Measurements from ENCODE around the gene GSTO2. TPM values are rescaled to one million over a fixed set of nuclear protein-coding genes. Genes with fewer than 3 reads are reported as not detected.

Gene GSTO2
- total RNA-seq, 2 experiments from 2014 or later: 2.3 to 2.6 TPM

DNA sequence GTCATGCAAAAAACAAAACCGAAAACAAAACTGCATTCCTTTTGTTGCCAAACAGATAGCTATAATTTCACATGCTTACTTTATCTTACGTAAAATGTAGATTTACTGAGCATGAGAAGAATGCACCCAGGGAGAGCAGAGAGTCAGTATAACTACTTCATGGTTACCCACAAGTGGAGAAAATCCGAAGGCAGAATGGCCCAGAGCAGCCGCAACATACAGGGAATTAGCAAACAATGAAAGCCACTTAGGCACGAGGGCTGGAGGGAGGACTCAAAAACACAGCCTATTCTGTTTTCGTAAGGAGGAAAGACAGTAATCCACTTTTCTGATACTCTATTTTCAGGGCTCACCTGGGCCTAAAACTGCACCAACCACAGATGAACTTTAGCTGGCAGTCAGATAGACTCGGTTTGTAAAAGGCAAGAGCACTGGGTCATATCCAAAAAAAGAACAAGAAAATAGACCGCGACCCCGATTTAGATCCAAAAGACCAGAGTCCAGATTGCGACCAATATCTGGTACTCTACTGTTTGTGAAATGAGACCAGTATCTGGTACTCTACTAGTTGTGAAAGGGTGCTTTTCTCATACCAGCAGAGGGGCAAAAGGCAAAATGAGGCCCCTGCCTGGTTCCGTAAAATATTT, 68.0 kb downstream of the GSTO2 start:
- H3K9me3 Mint-ChIP-seq: no peaks in the 10 kb centered on the region
- intact Hi-C loops (cut with micrococcal nuclease): loop anchor here (5.0 kb wide), 2 partner anchors 45 to 420 kb away; partner anchors contain the start of gene STN1
- CTCF ChIA-PET: interaction anchor here (0.7 to 6.2 kb wide), 9 partner anchors 7 to 63 kb away, joined by 3 to 82 read pairs (median 10); partner anchors contain the start of gene CFAP58
- peak overlapping the region; percentile 82 for H3K4me3 Mint-ChIP-seq
- POLR2A ChIA-PET: interaction anchor here (0.7 to 2.4 kb wide), 7 partner anchors 9 to 68 kb away, joined by 3 to 17 read pairs (median 3); partner anchors contain the start of gene GSTO2
- peaks cover 57% of the 10 kb centered on the region for H3K4me1 Mint-ChIP-seq (ENCODE audit: low read depth)
- DNase-seq: peak; percentile 42
- H3K27ac Mint-ChIP-seq: peak overlapping the region; percentile 90
- peaks cover 10% of the 10 kb centered on the region for H3K36me3 Mint-ChIP-seq
- H3K27me3 Mint-ChIP-seq: no peaks in the 10 kb centered on the region

DNA sequence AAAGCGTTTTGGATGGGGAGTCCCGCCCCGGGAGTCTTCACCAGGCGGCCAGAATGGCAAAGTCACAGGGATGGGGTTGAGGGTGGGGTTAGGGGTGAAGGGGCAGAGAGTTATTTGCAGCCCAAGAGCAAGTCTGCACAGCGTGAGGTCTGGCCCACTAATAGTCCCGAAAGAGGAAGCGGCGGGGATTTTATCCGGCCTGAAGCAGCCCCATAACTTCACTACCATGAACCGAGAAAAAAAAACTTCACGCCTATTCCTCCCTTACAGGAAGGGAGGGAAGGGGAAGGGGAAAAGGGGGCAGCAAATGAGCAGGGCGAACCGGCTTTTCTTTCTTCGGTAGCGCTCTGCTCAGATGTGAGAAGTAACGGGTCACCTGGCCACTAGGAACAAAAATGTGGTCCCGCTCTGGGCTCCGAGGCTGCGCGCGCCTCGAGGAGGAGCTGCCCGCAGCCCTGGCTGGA, 68.6 kb downstream of the GSTO2 start:
- H3K4me3 Mint-ChIP-seq: peak overlapping the region; percentile 82
- no peaks in the 10 kb centered on the region for H3K9me3 Mint-ChIP-seq
- ChIA-PET CTCF (interaction anchor here (0.7 to 6.2 kb wide), 9 partner anchors 8 to 63 kb away, joined by 3 to 82 read pairs (median 10); partner anchors contain the start of gene CFAP58), POLR2A (interaction anchor here (0.6 to 2.4 kb wide), 10 partner anchors 8 to 69 kb away, joined by 3 to 22 read pairs (median 4); partner anchors contain the start of gene GSTO2)
- H3K27me3 Mint-ChIP-seq: no peaks in the 10 kb centered on the region
- intact Hi-C loops (cut with micrococcal nuclease): loop anchor here (5.0 kb wide), 2 partner anchors 45 to 420 kb away; partner anchors contain the start of gene STN1
- peaks cover 10% of the 10 kb centered on the region for H3K36me3 Mint-ChIP-seq
- DNase-seq: no peak
- peaks cover 54% of the 10 kb centered on the region for H3K4me1 Mint-ChIP-seq (ENCODE audit: low read depth)
- H3K27ac Mint-ChIP-seq: peak overlapping the region; percentile 90

GRCh38 chr10:104337985-104338735, 69.2 kb downstream of the GSTO2 start, which contains the start of gene ITPRIP:
ITPRIP (minus strand) TSS chr10:104338465; CDS start chr10:104316051, 22,414 bp downstream.
- DNase-seq: peak; percentile 81
- POLR2A ChIA-PET: interaction anchor here (0.6 to 2.4 kb wide), 15 partner anchors 9 to 216 kb away, joined by 3 to 22 read pairs (median 4); partner anchors contain the start of genes GSTO2 and SFR1
- CTCF ChIA-PET: interaction anchor here (0.7 to 6.2 kb wide), 10 partner anchors 9 to 64 kb away, joined by 3 to 82 read pairs (median 10); partner anchors contain the start of gene CFAP58
- Mint-ChIP-seq H3K4me3 (peak within 1 kb of the TSS; percentile 82), H3K36me3 (peaks cover 10% of the 10 kb centered on the region), H3K27me3 (no peaks in the 10 kb centered on the region), H3K4me1 (ENCODE audit: low read depth) (peaks cover 48% of the 10 kb centered on the region), H3K27ac (peak within 1 kb of the TSS; percentile 90), H3K9me3 (no peaks in the 10 kb centered on the region)
- intact Hi-C loops (cut with micrococcal nuclease): loop anchor here (1.0 to 5.0 kb wide), 7 partner anchors 9 to 421 kb away; partner anchors contain the start of genes CFAP58 and STN1

- Mint-ChIP-seq H3K9me3 (no peaks in the 10 kb centered on the region), H3K27me3 (no peaks in the 10 kb centered on the region), H3K4me1 (ENCODE audit: low read depth) (peaks cover 35% of the 10 kb centered on the region), H3K27ac (no peak overlapping the region), H3K36me3 (peaks cover 10% of the 10 kb centered on the region), H3K4me3 (peak overlapping the region; percentile 82)
- ChIA-PET POLR2A (interaction anchor here (2.1 to 2.4 kb wide), 2 partner anchors 10 to 33 kb away, joined by 17 to 22 read pairs; no protein-coding TSS in a partner anchor), CTCF (interaction anchor here (2.1 to 6.2 kb wide), 5 partner anchors 10 to 48 kb away, joined by 9 to 82 read pairs (median 45); partner anchors contain the start of gene CFAP58)
- no peak for DNase-seq
- intact Hi-C loops (cut with micrococcal nuclease): loop anchor here (2.0 to 5.0 kb wide), 3 partner anchors 15 to 422 kb away; partner anchors contain the start of gene STN1
Observed at GRCh38 chr10:104339469-104340110, 70.6 kb downstream of the GSTO2 start.

DNA sequence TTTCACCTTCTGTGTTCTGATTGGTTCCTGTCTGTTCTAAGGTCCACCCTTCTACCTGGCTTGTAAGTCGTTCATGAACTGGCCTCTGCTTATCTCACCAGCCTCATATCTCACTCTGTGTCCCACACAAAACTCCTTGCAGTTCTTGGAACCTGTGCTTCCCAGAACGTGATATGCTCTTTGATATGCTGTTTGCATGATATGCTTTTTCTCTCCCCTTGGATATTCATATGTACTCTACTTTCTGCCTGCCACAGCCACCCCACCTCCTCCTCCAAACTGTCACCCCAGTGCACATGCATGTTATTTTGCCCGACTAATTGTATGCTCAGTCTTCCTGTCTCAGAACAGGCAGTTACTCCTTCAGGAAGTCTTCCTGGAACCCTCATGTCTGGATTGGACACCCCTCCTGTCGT, 71.1 kb downstream of the GSTO2 start:
- intact Hi-C loops (cut with micrococcal nuclease): no loop called here
- CTCF ChIA-PET: interaction anchor here (4.4 to 6.2 kb wide), 3 partner anchors 9 to 49 kb away, joined by 45 to 82 read pairs (median 60); no protein-coding TSS in a partner anchor
- Mint-ChIP-seq H3K4me3 (peak overlapping the region; percentile 30), H3K27me3 (no peaks in the 10 kb centered on the region), H3K4me1 (ENCODE audit: low read depth) (peaks cover 30% of the 10 kb centered on the region), H3K9me3 (no peaks in the 10 kb centered on the region), H3K36me3 (peaks cover 9% of the 10 kb centered on the region), H3K27ac (no peak overlapping the region)
- POLR2A ChIA-PET: no interaction called here
- no peak for DNase-seq

DNA sequence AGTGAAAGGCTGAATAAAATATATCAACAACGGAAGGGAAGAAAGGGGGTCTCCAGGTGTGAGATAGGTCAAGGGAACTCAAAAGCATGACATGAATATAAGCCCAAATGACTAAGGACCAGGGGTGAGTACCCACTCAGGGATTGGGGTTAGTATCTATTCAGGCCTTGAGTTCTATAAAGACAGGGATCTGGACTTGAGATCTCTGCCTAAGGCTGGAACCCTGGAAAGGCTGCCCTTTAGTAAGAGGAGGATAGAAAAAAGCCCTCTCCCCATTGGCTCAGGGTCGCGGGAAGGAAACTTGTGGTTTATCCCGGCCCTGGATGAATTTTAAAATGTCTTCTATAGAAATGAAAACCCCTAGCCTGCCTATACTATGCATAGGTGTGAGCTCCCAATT, 71.7 kb downstream of the GSTO2 start:
- Mint-ChIP-seq H3K4me1 (ENCODE audit: low read depth) (peaks cover 29% of the 10 kb centered on the region), H3K27ac (no peak overlapping the region), H3K36me3 (peaks cover 4% of the 10 kb centered on the region), H3K27me3 (no peaks in the 10 kb centered on the region), H3K9me3 (no peaks in the 10 kb centered on the region), H3K4me3 (no peak overlapping the region)
- intact Hi-C loops (cut with micrococcal nuclease): no loop called here
- ChIA-PET POLR2A (no interaction called here), CTCF (interaction anchor here (0.7 to 2.0 kb wide), 7 partner anchors 9 to 49 kb away, joined by 3 to 6 read pairs (median 4); partner anchors contain the start of gene CFAP58)
- DNase-seq: no peak

GRCh38 chr10:104342941-104343411, 74.0 kb downstream of the GSTO2 start:
- ChIA-PET POLR2A (no interaction called here), CTCF (interaction anchor here (1.0 to 2.0 kb wide), 6 partner anchors 9 to 68 kb away, joined by 3 to 5 read pairs (median 3); partner anchors contain the start of gene CFAP58)
- Mint-ChIP-seq H3K27ac (no peak overlapping the region), H3K4me1 (ENCODE audit: low read depth) (peaks cover 23% of the 10 kb centered on the region), H3K36me3 (no peaks in the 10 kb centered on the region), H3K9me3 (no peaks in the 10 kb centered on the region), H3K4me3 (no peak overlapping the region), H3K27me3 (no peaks in the 10 kb centered on the region)
- DNase-seq: no peak
- intact Hi-C loops (cut with micrococcal nuclease): no loop called here

- intact Hi-C loops (cut with micrococcal nuclease): no loop called here
- Mint-ChIP-seq H3K36me3 (no peaks in the 10 kb centered on the region), H3K9me3 (no peaks in the 10 kb centered on the region), H3K27ac (no peak overlapping the region), H3K4me3 (no peak overlapping the region), H3K4me1 (ENCODE audit: low read depth) (peaks cover 20% of the 10 kb centered on the region), H3K27me3 (no peaks in the 10 kb centered on the region)
- DNase-seq: no peak
- ChIA-PET CTCF (interaction anchor here (1.0 to 1.3 kb wide), 2 partner anchors 7 to 51 kb away, joined by 3 read pairs; no protein-coding TSS in a partner anchor), POLR2A (no interaction called here)
Observed at GRCh38 chr10:104344219-104344618, 75.2 kb downstream of the GSTO2 start.

- peaks cover 10% of the 10 kb centered on the region for H3K4me1 Mint-ChIP-seq (ENCODE audit: low read depth)
- CTCF ChIA-PET: interaction anchor here (3.7 to 11.0 kb wide), 3 partner anchors 40 to 71 kb away, joined by 13 to 240 read pairs (median 186); no protein-coding TSS in a partner anchor
- H3K27me3 Mint-ChIP-seq: no peaks in the 10 kb centered on the region
- H3K27ac Mint-ChIP-seq: no peak overlapping the region
- no peak overlapping the region for H3K4me3 Mint-ChIP-seq
- DNase-seq: no peak
- POLR2A ChIA-PET: no interaction called here
- H3K36me3 Mint-ChIP-seq: no peaks in the 10 kb centered on the region
- intact Hi-C loops (cut with micrococcal nuclease): no loop called here
- no peaks in the 10 kb centered on the region for H3K9me3 Mint-ChIP-seq
Observed at GRCh38 chr10:104345515-104345914, 76.5 kb downstream of the GSTO2 start.

DNA sequence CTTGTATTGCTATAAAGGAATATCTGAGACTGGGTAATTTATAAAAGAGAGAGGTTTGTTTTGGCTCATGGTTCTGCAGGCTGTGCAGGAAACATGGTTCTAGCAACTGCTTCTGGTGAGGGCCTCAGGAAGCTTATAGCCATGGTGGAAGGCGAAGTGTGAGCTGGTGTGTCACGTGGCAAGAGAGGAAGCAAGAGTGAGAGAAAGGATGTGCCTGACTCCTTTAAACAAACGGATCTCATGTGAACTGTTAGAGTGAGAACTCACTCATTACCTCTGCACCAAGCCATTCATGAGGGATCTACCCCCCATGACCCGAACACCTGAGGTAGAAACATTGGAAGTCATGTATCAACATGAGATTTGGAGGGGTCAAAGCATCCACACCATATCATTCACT, 77.0 kb downstream of the GSTO2 start:
- intact Hi-C loops (cut with micrococcal nuclease): no loop called here
- peak overlapping the region; percentile 47 for H3K27ac Mint-ChIP-seq
- peaks cover 10% of the 10 kb centered on the region for H3K4me1 Mint-ChIP-seq (ENCODE audit: low read depth)
- H3K4me3 Mint-ChIP-seq: no peak overlapping the region
- no peaks in the 10 kb centered on the region for H3K27me3 Mint-ChIP-seq
- no peak for DNase-seq
- ChIA-PET POLR2A (no interaction called here), CTCF (interaction anchor here (3.7 to 11.0 kb wide), 3 partner anchors 41 to 71 kb away, joined by 13 to 240 read pairs (median 186); no protein-coding TSS in a partner anchor)
- no peaks in the 10 kb centered on the region for H3K36me3 Mint-ChIP-seq
- H3K9me3 Mint-ChIP-seq: no peaks in the 10 kb centered on the region
